Osteoblast (primary cell): ENCODE results near the gene NAV2. TPM values are rescaled to one million over a fixed set of nuclear protein-coding genes. Genes with fewer than 3 reads are reported as not detected.
A peak's percentile ranks its signal among the peaks of the same experiment; 100 is the strongest.

Source experiments
- DNase-seq: peaks from one replicate; pipeline ENCODE4 v3.0.0; 2011; ENCODE audit warnings: low spot score, mixed read lengths; ENCODE audit not compliant: insufficient read length; ENCODE audit errors: missing footprints
- H2AFZ ChIP-seq: 2 replicates; pipeline ENCODE4 v1.6.0; 2011; ENCODE audit warnings: mild to moderate bottlenecking, low read length
- H3K27ac ChIP-seq: 2 replicates; pipeline ENCODE4 v1.5.1; 2011; ENCODE audit warnings: mild to moderate bottlenecking, low read depth, low read length, moderate library complexity
- H3K27me3 ChIP-seq: 2 replicates; pipeline ENCODE4 v1.6.0; 2012; ENCODE audit warnings: mild to moderate bottlenecking, control low read depth, inconsistent platforms, low read length, moderate library complexity; ENCODE audit not compliant: insufficient read depth
- H3K36me3 ChIP-seq: 2 replicates; pipeline ENCODE4 v1.5.1; 2011; ENCODE audit warnings: mild to moderate bottlenecking, low read length, control low read depth, moderate library complexity; ENCODE audit not compliant: insufficient read depth
- H3K4me1 ChIP-seq: 2 replicates; pipeline ENCODE4 v1.5.1; 2011; ENCODE audit warnings: mild to moderate bottlenecking, low read length, control low read depth, moderate library complexity; ENCODE audit not compliant: insufficient read depth
- H3K4me2 ChIP-seq: 2 replicates; pipeline ENCODE4 v1.6.0; 2011; ENCODE audit warnings: mild to moderate bottlenecking, low read length; ENCODE audit not compliant: insufficient read depth
- H3K4me3 ChIP-seq: fragments of 200-600 bp; sonication (generic); 3 replicates; pipeline ENCODE4 v1.5.1; 2012; ENCODE audit warnings: mild to moderate bottlenecking, low read length, inconsistent platforms; ENCODE audit not compliant: insufficient read depth
- H3K79me2 ChIP-seq: 2 replicates; pipeline ENCODE4 v1.6.0; 2012; ENCODE audit warnings: mild to moderate bottlenecking, low read length, control low read depth, inconsistent platforms; ENCODE audit not compliant: insufficient read depth
- H3K9me3 ChIP-seq: 2 replicates; pipeline ENCODE4 v1.5.1; 2011; ENCODE audit warnings: low read depth, low read length, control low read depth
- H4K20me1 ChIP-seq: 2 replicates; pipeline ENCODE4 v1.6.0; 2012; ENCODE audit warnings: mild to moderate bottlenecking, low read length, control low read depth; ENCODE audit not compliant: insufficient read depth
- CTCF ChIP-seq: IDR thresholded peaks from 2 replicates; pipeline ENCODE4 v1.5.1; 2011; ENCODE audit warnings: mild to moderate bottlenecking, low read depth, low read length, moderate library complexity; ENCODE audit errors: extremely low read depth
- total RNA-seq: library from RNA; depleted of rRNA; stranded (reverse); fragments of >200 nt; gene quantifications from 2 replicates; pipeline ENCODE4 v1.2.3, GENCODE V29; 2012

The NAV2 gene
- total RNA-seq, 1 donor: 8.7 TPM

- peaks cover 20% of the 10 kb centered on the region for H3K4me1 ChIP-seq
- no peak for TF ChIP-seq CTCF
- H3K4me3 ChIP-seq: no peak overlapping the region
- H2AFZ ChIP-seq: no peak overlapping the region
- H3K79me2 ChIP-seq: peaks cover 93% of the 10 kb centered on the region
- peaks cover 6% of the 10 kb centered on the region for H4K20me1 ChIP-seq
- H3K27ac ChIP-seq: no peak overlapping the region
- no peak overlapping the region for H3K4me2 ChIP-seq
- no peaks in the 10 kb centered on the region for H3K9me3 ChIP-seq
- DNase-seq: no peak
- H3K36me3 ChIP-seq: peaks cover 2% of the 10 kb centered on the region
- no peaks in the 10 kb centered on the region for H3K27me3 ChIP-seq
Observed at GRCh38 chr11:19840961-19841360, 128.3 kb downstream of the NAV2 start.

GRCh38 chr11:19842505-19842904 is 129.9 kb downstream of the NAV2 start:
- no peak overlapping the region for H2AFZ ChIP-seq
- H4K20me1 ChIP-seq: peaks cover 6% of the 10 kb centered on the region
- H3K36me3 ChIP-seq: peaks cover 6% of the 10 kb centered on the region
- H3K4me1 ChIP-seq: peaks cover 20% of the 10 kb centered on the region
- DNase-seq: no peak
- no peaks in the 10 kb centered on the region for H3K9me3 ChIP-seq
- H3K4me2 ChIP-seq: peak overlapping the region; percentile 11
- H3K79me2 ChIP-seq: peaks cover 94% of the 10 kb centered on the region
- no peaks in the 10 kb centered on the region for H3K27me3 ChIP-seq
- no peak for TF ChIP-seq CTCF
- no peak overlapping the region for H3K4me3 ChIP-seq
- no peak overlapping the region for H3K27ac ChIP-seq

GRCh38 chr11:19843079-19843478 is 130.4 kb downstream of the NAV2 start:
- H3K4me1 ChIP-seq: peaks cover 20% of the 10 kb centered on the region
- peaks cover 6% of the 10 kb centered on the region for H3K36me3 ChIP-seq
- H3K27ac ChIP-seq: no peak overlapping the region
- peaks cover 94% of the 10 kb centered on the region for H3K79me2 ChIP-seq
- no peaks in the 10 kb centered on the region for H3K27me3 ChIP-seq
- H2AFZ ChIP-seq: no peak overlapping the region
- no peak for DNase-seq
- H4K20me1 ChIP-seq: peaks cover 6% of the 10 kb centered on the region
- no peak for TF ChIP-seq CTCF
- no peak overlapping the region for H3K4me2 ChIP-seq
- no peak overlapping the region for H3K4me3 ChIP-seq
- H3K9me3 ChIP-seq: no peaks in the 10 kb centered on the region

GRCh38 chr11:19844012-19844411 is 131.4 kb downstream of the NAV2 start:
- TF ChIP-seq CTCF: no peak
- peaks cover 6% of the 10 kb centered on the region for H4K20me1 ChIP-seq
- H3K4me1 ChIP-seq: peaks cover 17% of the 10 kb centered on the region
- peaks cover 93% of the 10 kb centered on the region for H3K79me2 ChIP-seq
- no peak overlapping the region for H3K27ac ChIP-seq
- H3K4me3 ChIP-seq: no peak overlapping the region
- H3K9me3 ChIP-seq: no peaks in the 10 kb centered on the region
- H2AFZ ChIP-seq: no peak overlapping the region
- no peak overlapping the region for H3K4me2 ChIP-seq
- H3K36me3 ChIP-seq: peaks cover 6% of the 10 kb centered on the region
- H3K27me3 ChIP-seq: no peaks in the 10 kb centered on the region
- no peak for DNase-seq
